ENCODE results near the gene VAT1L. TPM values are rescaled to one million over a fixed set of nuclear protein-coding genes. Genes with fewer than 3 reads are reported as not detected.

The VAT1L gene, protein sequence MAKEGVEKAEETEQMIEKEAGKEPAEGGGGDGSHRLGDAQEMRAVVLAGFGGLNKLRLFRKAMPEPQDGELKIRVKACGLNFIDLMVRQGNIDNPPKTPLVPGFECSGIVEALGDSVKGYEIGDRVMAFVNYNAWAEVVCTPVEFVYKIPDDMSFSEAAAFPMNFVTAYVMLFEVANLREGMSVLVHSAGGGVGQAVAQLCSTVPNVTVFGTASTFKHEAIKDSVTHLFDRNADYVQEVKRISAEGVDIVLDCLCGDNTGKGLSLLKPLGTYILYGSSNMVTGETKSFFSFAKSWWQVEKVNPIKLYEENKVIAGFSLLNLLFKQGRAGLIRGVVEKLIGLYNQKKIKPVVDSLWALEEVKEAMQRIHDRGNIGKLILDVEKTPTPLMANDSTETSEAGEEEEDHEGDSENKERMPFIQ
- polyA plus RNA-seq (2013, experiment 1 of 2; ENCODE audit: insufficient read length) = 0.29 TPM
- 0.23 TPM for polyA plus RNA-seq (2013, experiment 2 of 2; ENCODE audit: insufficient read length)

- peak; percentile 40 for DNase-seq
Observed at GRCh38 chr16:77788181-77789084, at the start of gene VAT1L. Gene VAT1L (plus strand): TSS chr16:77788564. CDS start chr16:77788683, 119 bp downstream.

DNA sequence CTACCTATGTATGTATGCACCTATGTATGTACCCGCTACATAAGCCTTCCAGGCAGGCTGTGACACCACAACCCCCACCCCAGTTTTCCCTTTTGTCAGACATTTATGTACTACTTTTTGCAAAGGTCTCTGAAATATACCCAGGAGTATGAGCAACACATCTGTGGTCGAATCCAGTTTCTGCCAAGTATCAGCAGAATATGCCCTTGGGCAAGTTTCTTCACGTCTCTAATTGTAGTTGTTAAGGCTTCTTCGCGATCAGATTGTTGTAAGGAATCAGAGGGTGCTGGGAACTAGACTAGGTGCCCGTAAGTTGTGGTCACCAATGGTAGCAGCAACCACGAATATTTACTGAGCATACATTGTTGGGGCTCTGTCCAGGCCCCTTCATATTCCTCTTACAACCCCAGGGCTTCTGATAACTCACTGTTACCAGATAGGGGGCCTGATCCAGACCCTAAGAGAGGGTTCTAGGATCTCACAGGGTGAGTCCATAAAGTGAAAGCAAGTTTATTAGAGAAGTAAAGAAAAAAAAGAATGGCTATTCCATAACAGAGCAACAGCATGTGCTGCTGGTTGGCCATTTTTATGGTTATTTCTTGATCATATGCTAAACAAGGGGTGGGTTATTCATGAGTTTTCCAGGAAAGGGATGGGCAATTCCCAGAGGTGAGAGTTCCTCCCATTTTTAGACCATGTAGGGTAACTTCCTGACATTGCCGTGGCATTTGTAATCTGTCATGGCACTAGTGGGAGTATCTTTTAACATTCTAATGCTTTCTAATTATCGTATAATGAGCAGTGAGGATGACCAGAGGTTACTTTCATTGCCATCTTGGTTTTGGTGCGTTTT, 49.4 kb upstream of the VAT1L start:
- DNase-seq = no peak

GRCh38 chr16:77739559-77739892, 48.8 kb upstream of the VAT1L start:
- DNase-seq = peak; percentile 24

DNA sequence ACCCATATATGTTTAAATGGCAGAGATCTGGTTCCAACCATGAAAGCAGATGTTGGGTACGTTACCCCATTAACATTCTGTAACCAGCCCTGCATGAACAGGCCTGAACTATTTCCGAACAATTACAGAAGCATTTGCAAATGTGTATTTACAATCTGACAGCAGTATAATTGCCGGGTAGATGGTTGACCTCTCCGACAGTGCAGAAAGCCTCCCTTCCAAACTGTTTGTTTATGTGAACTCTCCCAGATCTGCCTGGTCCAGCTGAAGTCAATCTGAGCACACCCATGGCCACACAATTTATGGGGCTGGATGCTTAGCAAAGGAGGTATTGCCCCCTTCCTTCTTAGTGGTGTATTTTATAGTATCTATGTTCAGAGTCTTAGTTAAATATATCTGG, 44.2 kb upstream of the VAT1L start:
- no peak for DNase-seq

DNA sequence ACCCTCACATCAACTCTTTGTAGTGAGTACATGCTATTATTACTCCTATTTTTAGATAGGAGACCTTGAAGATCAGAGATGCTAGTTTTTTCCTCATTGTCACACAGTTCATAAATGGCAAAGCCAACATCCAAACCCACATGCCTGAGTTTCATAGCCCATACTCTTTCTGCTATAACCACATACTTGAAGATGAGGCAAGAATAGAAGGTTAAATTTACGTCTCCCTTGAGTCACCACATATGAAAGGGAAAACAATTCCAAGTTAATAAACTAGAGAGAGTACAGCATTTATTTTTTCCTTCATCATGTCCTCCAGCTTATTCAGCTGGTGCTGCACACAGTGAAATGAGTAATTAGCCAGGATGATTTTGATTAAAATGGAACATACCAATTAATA, 42.4 kb upstream of the VAT1L start:
- DNase-seq = no peak

DNA sequence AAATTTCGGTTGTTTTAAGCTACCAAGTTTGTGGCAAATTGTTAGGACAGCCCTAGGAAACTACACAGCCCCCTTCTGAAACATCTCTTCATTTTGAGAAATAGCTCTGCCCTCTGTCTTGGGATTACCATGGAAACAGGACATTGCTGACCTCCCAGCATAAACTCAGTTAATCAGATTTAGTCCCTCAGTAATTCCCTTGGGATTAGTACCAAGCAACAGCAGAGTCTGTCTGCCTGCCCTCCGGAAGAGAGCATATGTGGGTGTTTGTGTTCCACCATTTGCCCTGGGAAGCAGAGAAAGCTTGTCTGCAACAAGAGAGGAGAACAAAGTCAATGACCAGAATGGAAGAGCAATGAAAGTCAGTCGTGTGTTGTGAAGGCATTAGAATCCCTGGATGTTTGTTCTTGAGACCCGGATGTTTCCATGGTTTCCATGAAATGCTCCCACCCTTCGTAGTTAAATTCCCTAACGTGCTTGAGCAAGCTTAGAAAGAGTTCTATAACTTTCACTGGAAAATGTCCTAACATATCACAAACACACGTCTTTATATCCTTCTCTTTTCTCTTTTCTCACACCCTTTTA, 39.9 kb upstream of the VAT1L start:
- DNase-seq = no peak

- DNase-seq = no peak
Observed at GRCh38 chr16:77749415-77749814, 38.9 kb upstream of the VAT1L start.

GRCh38 chr16:77758046-77758445, 30.3 kb upstream of the VAT1L start:
- no peak for DNase-seq

DNA sequence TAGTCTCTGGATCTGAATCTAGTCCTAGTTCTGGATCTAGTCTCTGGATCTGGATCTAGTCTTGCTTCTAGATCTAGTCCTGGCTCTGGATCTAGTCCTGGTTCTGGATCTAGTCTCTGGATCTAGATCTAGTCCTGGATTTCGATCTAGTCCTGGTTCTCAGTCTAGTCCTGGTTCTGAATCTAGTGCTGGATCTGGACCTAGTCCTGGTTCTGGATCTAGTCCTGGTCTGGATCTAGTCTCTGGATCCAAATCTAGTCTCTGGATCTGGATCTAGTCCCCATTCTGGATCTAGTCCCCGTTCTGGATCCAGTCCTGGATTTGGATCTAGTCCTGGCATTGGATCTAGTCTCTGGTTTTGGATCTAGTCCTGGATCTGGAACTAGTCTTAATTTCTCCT, 29.9 kb upstream of the VAT1L start:
- no peak for DNase-seq

DNA sequence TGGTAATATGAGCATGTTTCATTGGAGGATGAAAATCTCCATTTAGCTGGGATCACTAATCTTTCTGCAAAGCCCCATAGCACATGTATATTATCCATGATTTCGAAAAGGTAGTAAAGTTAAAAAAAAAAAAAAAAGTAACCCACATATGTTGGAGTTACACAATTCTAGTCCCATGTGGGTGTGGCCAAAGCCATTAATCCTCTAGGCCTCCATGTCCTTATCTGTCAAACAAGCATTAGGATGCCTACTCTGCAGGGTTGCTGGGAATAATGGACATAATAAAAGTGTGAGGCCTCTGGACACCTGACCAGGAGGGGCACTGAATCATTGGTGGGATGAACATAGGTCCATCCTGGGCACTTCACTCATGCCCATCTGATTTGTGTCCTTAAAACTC, 29.2 kb upstream of the VAT1L start:
- DNase-seq = no peak

DNA sequence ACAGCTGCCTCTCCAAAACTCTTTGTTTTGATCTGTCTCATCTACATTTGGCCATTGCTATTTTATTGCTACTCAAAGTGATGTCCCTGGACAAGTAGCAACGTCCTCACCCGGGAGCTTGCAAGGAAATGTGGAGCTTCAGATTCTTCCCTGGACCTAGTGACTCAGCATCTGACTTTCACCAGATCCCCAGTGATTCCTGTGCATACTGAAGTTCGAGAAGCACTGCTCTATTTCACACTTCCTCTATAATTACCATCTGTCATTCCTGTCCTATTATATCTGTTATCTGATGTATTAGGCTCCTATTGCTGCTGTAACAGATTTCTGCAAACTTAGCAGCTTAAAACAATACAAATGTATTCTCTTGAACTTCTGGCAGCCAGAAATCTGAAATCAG, 28.5 kb upstream of the VAT1L start:
- DNase-seq = no peak

DNA sequence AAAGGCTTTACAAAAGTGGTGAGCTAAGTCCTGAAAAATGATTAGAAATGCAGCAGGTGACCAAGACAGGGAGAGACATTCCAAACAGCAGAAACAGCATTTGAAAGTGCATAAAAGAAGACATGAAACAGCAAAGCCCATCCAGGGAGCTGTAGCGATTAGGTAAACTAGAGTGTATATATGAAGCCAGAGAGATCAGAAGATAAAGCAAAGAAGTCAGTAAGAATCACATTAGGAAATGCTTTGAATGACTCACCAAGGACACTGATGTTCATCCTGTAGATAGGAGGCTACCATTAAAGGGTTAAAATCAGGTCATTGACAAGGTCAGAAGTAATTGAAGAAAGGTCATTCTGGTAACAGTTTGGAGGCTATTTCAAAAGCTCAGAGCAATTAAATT, 27.6 kb upstream of the VAT1L start:
- DNase-seq = no peak

DNA sequence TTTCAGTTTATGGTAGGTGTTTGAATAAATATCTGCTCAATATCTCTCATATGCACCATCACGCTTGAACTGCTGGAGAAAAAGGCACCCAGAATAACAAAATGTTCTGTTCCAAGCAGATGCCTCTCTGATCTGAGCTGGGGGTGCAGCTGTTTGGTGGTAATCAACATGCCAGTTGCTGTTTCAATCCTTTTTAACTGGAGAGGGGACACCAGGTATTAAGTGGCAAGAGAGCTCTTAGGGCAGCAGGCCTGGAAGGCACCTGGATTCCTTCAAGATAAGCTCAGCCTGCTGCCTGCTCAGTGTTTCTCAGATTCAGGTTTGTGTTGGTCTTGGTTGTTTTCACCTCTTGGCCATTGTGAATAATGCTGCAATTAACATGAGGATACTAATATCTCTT, 27.2 kb upstream of the VAT1L start:
- no peak for DNase-seq

DNA sequence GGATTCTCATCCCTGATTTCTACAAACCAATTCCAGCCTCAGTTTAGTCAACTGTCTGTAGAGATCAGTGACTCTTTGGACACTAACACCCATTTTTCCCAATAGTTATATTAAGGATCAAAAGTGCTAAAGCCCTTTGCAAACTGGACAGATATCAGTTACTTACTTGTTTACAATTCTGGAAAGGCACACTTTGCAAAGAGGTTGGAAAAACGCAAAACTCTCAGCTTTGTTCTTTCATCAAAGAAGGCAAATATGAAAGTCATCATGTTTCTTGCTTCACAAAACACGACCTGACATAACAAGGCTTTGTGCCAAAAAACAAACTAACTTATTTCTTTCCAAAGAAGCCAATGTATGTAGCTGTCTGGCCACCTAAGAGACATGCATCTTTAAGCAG, 26.1 kb upstream of the VAT1L start:
- DNase-seq = no peak

GRCh38 chr16:77763994-77764393, 24.4 kb upstream of the VAT1L start:
- DNase-seq = no peak

DNA sequence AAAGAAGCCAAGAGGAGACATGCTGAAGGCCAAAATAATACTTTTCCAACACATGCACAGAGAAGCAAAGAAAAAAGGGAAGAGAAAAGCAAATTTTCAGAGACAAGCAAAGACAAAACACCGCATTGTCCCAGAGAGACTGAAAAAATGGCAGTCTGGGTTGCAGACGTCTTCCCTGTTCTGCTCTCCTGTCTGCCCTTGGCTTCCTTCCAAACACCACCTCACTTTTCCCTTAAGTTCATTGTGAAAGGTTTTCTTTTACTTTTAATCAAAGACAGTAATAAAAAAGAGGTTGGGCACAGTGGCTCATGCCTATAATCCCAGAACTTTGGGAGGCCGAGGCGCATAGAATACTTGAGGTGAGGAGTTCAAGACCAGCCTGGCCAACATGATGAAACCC, 21.2 kb upstream of the VAT1L start:
- DNase-seq = no peak

DNA sequence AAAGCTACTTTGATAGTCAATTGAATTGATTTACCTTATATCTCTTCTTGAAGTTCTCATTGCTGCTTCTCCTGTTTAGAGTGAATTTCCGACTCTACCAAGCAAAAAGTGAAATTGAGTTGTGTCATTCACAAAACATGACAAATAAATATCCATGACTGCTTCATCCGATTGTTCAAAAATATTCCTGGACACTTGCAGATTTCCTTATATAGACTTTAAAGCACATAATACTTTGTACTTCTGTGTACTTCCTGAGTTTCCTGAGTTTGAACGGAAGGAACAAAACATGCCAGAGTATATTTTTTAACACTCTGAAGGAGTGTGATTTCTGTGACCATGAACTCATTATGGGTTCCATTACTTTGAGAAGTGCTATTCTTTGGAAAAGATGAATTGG, 20.5 kb upstream of the VAT1L start:
- DNase-seq = no peak

- DNase-seq = no peak
Observed at GRCh38 chr16:77775911-77776909, 12.2 kb upstream of the VAT1L start.

GRCh38 chr16:77777745-77778144, 10.6 kb upstream of the VAT1L start:
- DNase-seq = no peak

DNA sequence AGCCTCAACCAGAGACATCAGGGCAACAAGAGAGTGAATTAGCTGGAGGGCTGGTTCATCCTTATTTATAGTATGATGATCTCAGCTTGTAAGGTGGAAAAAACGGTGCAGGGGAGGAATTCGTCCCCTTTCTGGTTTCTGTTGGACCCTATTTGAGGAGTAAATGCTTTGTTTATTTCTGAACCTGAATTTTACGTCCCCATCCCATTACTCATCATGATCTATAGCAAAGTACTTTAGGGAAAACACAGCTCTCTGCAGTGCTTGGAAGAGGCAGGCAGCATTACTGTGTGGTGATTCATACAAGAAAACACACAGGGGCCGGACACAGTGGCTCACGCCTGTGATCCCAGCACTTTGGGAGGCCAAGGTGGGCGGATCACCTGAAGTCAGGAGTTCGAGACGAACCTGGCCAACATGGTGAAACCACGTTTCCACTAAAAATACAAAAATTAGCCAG, 8.0 kb upstream of the VAT1L start:
- peak; percentile 70 for DNase-seq

- DNase-seq = no peak
Observed at GRCh38 chr16:77781091-77781490, 7.3 kb upstream of the VAT1L start.

Data from fibroblast of skin of back (primary cell).